HG03442 (cell line): Measurements from ENCODE around the gene ANKRD27.

Source experiments
- ATAC-seq: cut with Tn5 transposase; IDR thresholded peaks from one replicate; pipeline ENCODE4 v1.9.1; 2021; ENCODE audit warnings: mild to moderate bottlenecking, moderate library complexity; ENCODE audit not compliant: unreplicated experiment

ANKRD27 gene

DNA sequence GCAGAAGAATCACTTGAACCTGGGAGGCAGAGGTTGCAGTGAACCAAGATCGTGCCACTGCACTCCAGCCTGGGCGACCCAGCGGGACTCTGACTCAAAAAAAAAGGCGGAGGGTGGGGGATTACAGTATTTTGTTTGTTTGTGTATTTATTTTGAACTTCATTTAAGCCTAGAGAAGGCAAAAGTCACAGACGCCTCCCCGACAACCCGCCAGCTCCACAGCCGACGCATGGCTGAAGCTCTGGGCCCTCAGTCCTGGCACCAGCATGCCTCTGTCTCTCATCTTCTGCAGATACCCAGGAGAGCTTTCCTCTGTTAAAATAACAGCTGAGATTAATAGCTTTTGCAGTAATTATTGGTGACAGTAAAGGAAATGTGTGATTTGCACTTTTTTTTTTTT is 111.2 kb downstream of the ANKRD27 start:
- ATAC-seq, result no peak

DNA sequence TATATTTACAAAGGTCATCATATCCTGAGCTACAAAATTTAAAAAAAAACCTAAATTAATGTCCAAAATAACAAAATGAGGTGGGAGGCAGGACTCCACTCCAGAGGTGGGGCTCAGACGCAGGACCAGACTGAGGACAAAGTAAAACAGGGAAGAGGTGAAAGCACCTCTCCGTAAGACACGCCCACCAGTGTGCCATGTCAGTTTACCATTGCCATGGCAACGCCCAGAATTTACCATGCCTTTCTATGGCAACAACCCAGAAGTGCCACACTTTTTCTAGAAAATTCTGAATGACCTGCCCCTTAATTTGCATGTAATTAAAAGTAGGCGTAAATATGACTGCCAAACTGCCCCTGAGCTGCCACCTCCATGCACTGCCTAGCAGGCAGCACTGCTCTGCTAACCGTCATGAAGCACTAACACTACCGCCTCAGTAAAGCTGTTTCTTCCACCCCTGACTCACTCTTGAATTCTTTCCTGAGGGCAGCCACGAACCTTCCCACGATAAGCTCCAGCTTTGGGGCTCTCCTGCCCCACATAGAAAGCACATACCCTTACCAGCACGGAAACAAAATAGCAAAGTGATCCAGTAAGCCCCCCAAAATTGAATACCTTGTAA is 116.3 kb downstream of the ANKRD27 start:
- ATAC-seq, result no peak

DNA sequence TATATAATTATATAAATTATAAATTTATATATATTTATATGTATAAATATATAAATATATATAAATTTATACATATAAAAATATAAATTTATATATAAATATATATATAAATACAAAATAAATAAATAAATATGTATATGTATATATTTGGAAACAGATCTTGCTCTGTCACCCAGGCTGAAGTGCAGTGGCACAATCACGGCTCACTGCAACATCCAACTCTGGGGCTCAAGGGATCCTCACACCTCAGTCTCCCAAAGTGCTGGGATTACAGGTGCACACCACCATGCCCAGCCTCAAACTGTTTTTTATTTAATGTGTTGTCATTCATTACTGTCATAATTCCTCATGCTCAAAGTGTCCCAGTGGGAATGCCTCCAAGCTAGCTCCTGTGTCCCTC is 119.2 kb downstream of the ANKRD27 start:
- ATAC-seq, result no peak

DNA sequence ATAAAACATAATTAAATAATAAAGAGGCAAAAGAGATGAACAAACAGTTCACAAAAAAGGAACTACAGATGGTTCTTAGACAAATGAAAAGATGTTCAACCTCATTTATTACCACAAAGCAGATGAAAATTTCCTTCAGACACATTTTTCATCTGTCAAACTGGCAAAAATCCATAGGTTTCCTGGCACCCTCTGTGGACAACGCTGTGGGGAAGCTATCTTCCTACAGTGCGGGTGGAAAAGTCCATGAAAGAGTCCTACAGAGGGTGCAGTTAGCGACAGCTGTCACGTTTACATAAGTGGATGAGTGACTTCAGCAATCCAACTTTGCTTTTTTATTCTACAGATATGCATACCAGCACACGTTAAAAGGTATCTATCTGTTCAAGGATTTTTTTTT is 124.3 kb downstream of the ANKRD27 start:
- no peak for ATAC-seq
